ENCODE measurements around the gene RPS19BP1. TPM values are rescaled to one million over a fixed set of nuclear protein-coding genes. Genes with fewer than 3 reads are reported as not detected.

Gene RPS19BP1
- total and polyA plus RNA-seq, 2 of the 8 experiments (the other 6 are each of a cell fraction or from before 2014, with no cell fraction given): 77.9 to 97.9 TPM

DNA sequence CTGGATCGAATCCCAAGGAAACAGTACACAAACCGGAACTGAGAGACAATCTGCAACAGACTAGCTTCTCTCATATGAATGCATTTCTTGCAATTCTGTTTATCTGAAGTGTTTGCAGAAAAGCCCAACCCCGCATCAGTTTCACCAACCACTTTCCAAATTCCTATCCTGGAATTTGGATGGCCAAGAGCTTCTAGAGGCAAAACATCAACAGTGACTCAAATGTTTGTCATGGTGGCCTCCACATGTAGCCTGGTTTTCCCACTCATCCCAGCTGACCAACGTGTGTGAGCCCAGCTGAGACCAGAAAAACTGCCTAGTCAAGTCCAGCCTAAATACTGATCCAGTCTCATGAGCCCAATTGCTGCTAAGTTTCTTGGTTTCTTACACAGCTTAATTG lies 38.8 kb downstream of the RPS19BP1 start:
- 71% methylated on average over 4 of the region's 4 CpGs; no CpG with 5 or more reads in 1 of the 2 experiments for WGBS, 2 experiments (ENCODE audit: extremely low coverage in 1 of 2, insufficient coverage in 1 of 2, insufficient read length in 1 of 2, insufficient replicate concordance in 2 of 2, low coverage in 1 of 2, low lambda C conversion rate in 2 of 2, missing lambda C conversion rate in 1 of 2)
- no peaks in the 10 kb centered on the region for H3K9me3 ChIP-seq (ENCODE audit: insufficient read depth in 2 of 2, low read depth in 1 of 2, low read length in 1 of 2)
- H3K4me1 ChIP-seq (replicated peaks in 1 of 4; ENCODE audit: control insufficient read depth in 3 of 4, insufficient read depth in 4 of 4, low read length in 3 of 4): peaks cover 0 to 6% (median 4%) of the 10 kb centered on the region in 4 experiments; a peak in 4 of 7 replicates
- H3K4me2 ChIP-seq (ENCODE audit: insufficient read depth in 1 of 2, low read depth in 2 of 2, low read length in 2 of 2): no peak overlapping the region
- no peak overlapping the region for H3K18ac ChIP-seq (ENCODE audit: extremely low read depth, low read length)
- H2BK12ac ChIP-seq (ENCODE audit: low read depth, low read length): no peak overlapping the region
- no peak overlapping the region for H3K14ac ChIP-seq (ENCODE audit: insufficient read length)
- H2AFZ ChIP-seq (ENCODE audit: low read length): no peak overlapping the region
- DNase-seq (ENCODE audit: low read depth in 1 of 2, low spot score in 2 of 2): no peak
- no peaks in the 10 kb centered on the region for H3K36me3 ChIP-seq (ENCODE audit: control insufficient read depth in 2 of 4, insufficient read depth in 4 of 4, low read length in 3 of 4)
- no peak overlapping the region for H4K91ac ChIP-seq (replicated peaks; ENCODE audit: insufficient read length, low read length)
- ChIA-PET POLR2A (ENCODE audit: partially characterized antibody) (interaction anchor here (1.7 to 7.0 kb wide), 4 partner anchors 29 to 175 kb away, joined by 3 to 83 read pairs (median 10); partner anchors contain the start of genes ATF4 and RPL3), CTCF (ENCODE audit: partially characterized antibody) (interaction anchor here (0.6 to 19.7 kb wide), 38 partner anchors 9 to 497 kb away, joined by 3 to 361 read pairs (median 4); partner anchors contain the start of genes ATF4, MIEF1, RPS19BP1 and TAB1)
- H3K4ac ChIP-seq (replicated peaks; ENCODE audit: insufficient read length, low read depth, low read length): no peak overlapping the region
- TF ChIP-seq KDM1A (IDR thresholded peaks at IDR 0.05; ENCODE audit: borderline replicate concordance, low read length): no peak
- TF ChIP-seq TCF12 (IDR thresholded peaks at IDR 0.05; ENCODE audit: low read depth, low read length): no peak
- no peak for TF ChIP-seq SP2 (IDR thresholded peaks at IDR 0.05; ENCODE audit: low read length)
- TF ChIP-seq SAP30 (IDR thresholded peaks at IDR 0.05; ENCODE audit: insufficient read depth, insufficient replicate concordance, low read length): no peak
- FAIRE-seq: no peak
- H2BK15ac ChIP-seq (ENCODE audit: low read length): no peak overlapping the region
- H3K27me3 ChIP-seq (replicated peaks in 1 of 4; ENCODE audit: control insufficient read depth in 3 of 4, extremely low read depth in 1 of 4, insufficient read depth in 3 of 4, low read length in 3 of 4): peaks cover 0 to 30% (median 7%) of the 10 kb centered on the region in 4 experiments; a peak in 5 of 7 replicates
- no peak overlapping the region for H3K27ac ChIP-seq (ENCODE audit: low read depth, low read length)
- no peaks in the 10 kb centered on the region for H3K79me1 ChIP-seq (ENCODE audit: low read depth, low read length)
- H2BK120ac ChIP-seq (replicated peaks; ENCODE audit: low read depth, low read length): no peak overlapping the region
- H3K9ac ChIP-seq (replicated peaks in 1 of 4; ENCODE audit: extremely low read depth in 1 of 4, low read depth in 3 of 4, low read length in 3 of 4): no peak overlapping the region
- H3K56ac ChIP-seq (replicated peaks; ENCODE audit: insufficient read length, low read depth, low read length): no peak overlapping the region
- no peak overlapping the region for H2BK20ac ChIP-seq (ENCODE audit: low read length)
- H2BK5ac ChIP-seq (ENCODE audit: low read depth, low read length): no peak overlapping the region
- H4K5ac ChIP-seq (ENCODE audit: insufficient read length, low read depth, low read length): no peak overlapping the region
- H3K79me2 ChIP-seq (ENCODE audit: control insufficient read depth in 1 of 2, insufficient read depth in 2 of 2, low read length in 2 of 2): no peaks in the 10 kb centered on the region
- no peak overlapping the region for H3K4me3 ChIP-seq (ENCODE audit: extremely low read depth in 1 of 4, insufficient read depth in 2 of 4, low read depth in 3 of 4, low read length in 4 of 4)
- no peak overlapping the region for H4K8ac ChIP-seq (ENCODE audit: extremely low read depth, insufficient read depth, low read length)
- H4K20me1 ChIP-seq (replicated peaks in 1 of 2; ENCODE audit: control insufficient read depth in 1 of 2, insufficient read depth in 2 of 2, low read length in 2 of 2): peaks cover 0 to 4% of the 10 kb centered on the region in 2 experiments
- no peaks in the 10 kb centered on the region for H3K23me2 ChIP-seq (ENCODE audit: low read depth, low read length)
- H2AK5ac ChIP-seq (ENCODE audit: low read depth, low read length): no peak overlapping the region
- H3K23ac ChIP-seq (ENCODE audit: insufficient read length): no peak overlapping the region
